ENCODE data around the gene MAPKAP1.

DNA sequence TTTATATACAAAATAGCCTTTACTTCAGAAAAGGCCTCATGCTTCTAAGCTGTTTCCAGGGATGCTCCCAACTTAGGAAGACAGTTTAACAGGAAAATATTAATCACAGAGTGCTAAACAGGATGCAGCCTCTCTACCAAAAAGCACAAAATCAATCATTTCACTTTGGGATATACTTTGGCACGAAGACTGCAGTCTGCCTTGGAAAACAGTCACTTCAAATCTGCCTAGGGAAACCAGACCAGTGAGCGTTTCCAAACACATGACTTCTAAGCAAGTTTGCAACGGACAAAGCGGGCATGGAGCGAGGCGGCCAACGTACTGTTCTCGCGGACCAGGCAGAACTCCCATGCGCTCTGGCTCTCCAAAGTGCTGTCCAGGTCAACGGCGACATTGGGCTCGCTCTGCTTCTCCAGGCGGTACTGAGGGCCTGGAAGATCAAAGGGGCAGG, 201.0 kb downstream of the MAPKAP1 start:
- no peak for TF ChIP-seq CHD4 (IDR thresholded peaks at IDR 0.05; ENCODE audit: borderline replicate concordance, low read length)
- TF ChIP-seq YY1 (IDR thresholded peaks at IDR 0.05; ENCODE audit: insufficient read depth, insufficient replicate concordance, low read depth, low read length) = no peak
- TF ChIP-seq, protein P1, sequence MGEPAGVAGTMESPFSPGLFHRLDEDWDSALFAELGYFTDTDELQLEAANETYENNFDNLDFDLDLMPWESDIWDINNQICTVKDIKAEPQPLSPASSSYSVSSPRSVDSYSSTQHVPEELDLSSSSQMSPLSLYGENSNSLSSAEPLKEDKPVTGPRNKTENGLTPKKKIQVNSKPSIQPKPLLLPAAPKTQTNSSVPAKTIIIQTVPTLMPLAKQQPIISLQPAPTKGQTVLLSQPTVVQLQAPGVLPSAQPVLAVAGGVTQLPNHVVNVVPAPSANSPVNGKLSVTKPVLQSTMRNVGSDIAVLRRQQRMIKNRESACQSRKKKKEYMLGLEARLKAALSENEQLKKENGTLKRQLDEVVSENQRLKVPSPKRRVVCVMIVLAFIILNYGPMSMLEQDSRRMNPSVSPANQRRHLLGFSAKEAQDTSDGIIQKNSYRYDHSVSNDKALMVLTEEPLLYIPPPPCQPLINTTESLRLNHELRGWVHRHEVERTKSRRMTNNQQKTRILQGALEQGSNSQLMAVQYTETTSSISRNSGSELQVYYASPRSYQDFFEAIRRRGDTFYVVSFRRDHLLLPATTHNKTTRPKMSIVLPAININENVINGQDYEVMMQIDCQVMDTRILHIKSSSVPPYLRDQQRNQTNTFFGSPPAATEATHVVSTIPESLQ (CRISPR knock-in tag; conservative IDR thresholded peaks at IDR 0.05) = no peak

Measured in HepG2 (cell line).